Activated CD8-positive, alpha-beta memory T cell treated with anti-CD3 and anti-CD28 coated beads, Interleukin-2, amount 10 ng/mL, durations not matched to agents 7 days and 5 days (primary cell): ENCODE measurements around the gene ECT2L. TPM values are rescaled to one million over a fixed set of nuclear protein-coding genes. Genes with fewer than 3 reads are reported as not detected.

ENCODE experiments used
- ATAC-seq: fragments of 150-1000 bp; cut with Tn5 transposase; one replicate; pipeline ENCODE4 v1.10.0; 2021; ENCODE audit warnings: moderate library complexity
- CTCF ChIA-PET: fragments of 350-600 bp; sonication (Branson Sonifier 250); formaldehyde crosslinking; loops from one replicate; lab custom pipeline; 2021; ENCODE audit warnings: antibody characterized with exemption; lab: Charles Lee
- DNase-seq: peaks from one replicate; pipeline ENCODE4 v3.0.0-alpha.2; 2020
- H3K27ac Mint-ChIP-seq: one replicate; pipeline ENCODE4 v1.8.0; 2021; ENCODE audit warnings: mild to moderate bottlenecking, mixed read lengths
- H3K27me3 Mint-ChIP-seq: one replicate; pipeline ENCODE4 v1.8.0; 2021; ENCODE audit warnings: mixed read lengths
- H3K36me3 Mint-ChIP-seq: one replicate; pipeline ENCODE4 v1.8.0; 2021; ENCODE audit warnings: mild to moderate bottlenecking, mixed read lengths
- H3K4me1 Mint-ChIP-seq: one replicate; pipeline ENCODE4 v1.8.0; 2021; ENCODE audit warnings: mixed read lengths
- H3K4me3 Mint-ChIP-seq: one replicate; pipeline ENCODE4 v1.8.0; 2021; ENCODE audit warnings: mild to moderate bottlenecking, moderate library complexity, mixed read lengths
- H3K9me3 Mint-ChIP-seq: one replicate; pipeline ENCODE4 v1.8.0; 2022; ENCODE audit warnings: low read depth, mixed read lengths
- total RNA-seq, 2 experiments: library from RNA; stranded (reverse); gene quantifications; one replicate each; pipeline ENCODE4 v1.2.3, GENCODE V29; 2021

ECT2L gene
- total RNA-seq, 2 experiments from 2014 or later, result not detected

DNA sequence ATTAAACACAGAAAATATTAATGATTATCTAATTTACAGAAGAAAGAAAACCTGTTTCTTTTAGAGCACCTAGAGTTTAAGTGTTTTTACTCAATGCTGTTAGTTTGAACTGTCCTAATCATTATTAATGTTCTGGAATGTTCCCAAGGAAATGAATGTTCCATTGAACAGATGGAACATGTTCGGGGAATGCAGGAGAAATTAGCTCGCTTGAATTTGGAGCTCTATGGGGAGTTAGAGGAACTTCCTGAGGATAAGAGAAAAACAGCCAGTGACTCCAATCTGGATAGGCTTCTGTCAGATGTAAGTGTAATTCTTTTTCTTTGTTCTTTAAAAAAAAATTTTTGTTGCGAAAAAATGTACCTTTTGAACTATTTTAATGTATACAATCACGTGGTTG lies 10.8 kb upstream of the ECT2L start:
- ATAC-seq, result no peak
- Mint-ChIP-seq H3K36me3 (peaks cover 11% of the 10 kb centered on the region), H3K27me3 (no peaks in the 10 kb centered on the region), H3K4me3 (no peak overlapping the region), H3K9me3 (no peaks in the 10 kb centered on the region), H3K4me1 (peaks cover 7% of the 10 kb centered on the region), H3K27ac (no peak overlapping the region)
- CTCF ChIA-PET, result interaction anchor here (1.3 kb wide), 1 partner anchor 10 kb away, joined by 3 read pairs; no protein-coding TSS in a partner anchor
- no peak for DNase-seq

GRCh38 chr6:138785980-138786379 lies 9.9 kb upstream of the ECT2L start:
- no peak for ATAC-seq
- Mint-ChIP-seq H3K4me3 (no peak overlapping the region), H3K27ac (no peak overlapping the region), H3K4me1 (peaks cover 7% of the 10 kb centered on the region), H3K27me3 (no peaks in the 10 kb centered on the region), H3K36me3 (peaks cover 12% of the 10 kb centered on the region), H3K9me3 (no peaks in the 10 kb centered on the region)
- CTCF ChIA-PET, result no interaction called here
- no peak for DNase-seq

GRCh38 chr6:138787138-138787537 lies 8.7 kb upstream of the ECT2L start:
- H3K9me3 Mint-ChIP-seq, result no peaks in the 10 kb centered on the region
- H3K27me3 Mint-ChIP-seq, result no peaks in the 10 kb centered on the region
- H3K36me3 Mint-ChIP-seq, result peaks cover 16% of the 10 kb centered on the region
- H3K27ac Mint-ChIP-seq, result no peak overlapping the region
- DNase-seq (no peak), ATAC-seq (no peak)
- peaks cover 7% of the 10 kb centered on the region for H3K4me1 Mint-ChIP-seq
- H3K4me3 Mint-ChIP-seq, result no peak overlapping the region
- CTCF ChIA-PET, result no interaction called here

DNA sequence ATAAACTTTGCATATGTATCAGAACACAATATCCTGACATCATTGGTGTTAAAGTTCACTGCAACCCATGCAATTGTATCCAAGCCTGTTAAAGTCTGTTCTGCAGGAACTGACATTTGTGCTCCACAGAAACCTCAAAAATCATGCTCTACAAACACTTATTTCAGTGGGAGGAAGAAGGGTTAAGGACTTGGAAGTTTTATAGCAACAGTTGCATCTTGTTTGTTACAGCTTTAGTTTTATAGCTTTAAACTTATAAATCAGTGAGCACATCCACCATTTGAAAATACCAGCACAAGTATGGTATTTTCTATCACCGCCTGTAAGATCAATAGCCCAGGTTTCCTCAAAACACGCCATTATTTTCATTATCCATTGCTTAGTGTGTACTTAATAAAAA lies 884 bp downstream of the ECT2L start:
- peaks cover 2% of the 10 kb centered on the region for H3K36me3 Mint-ChIP-seq
- ATAC-seq, result no peak
- H3K27me3 Mint-ChIP-seq, result peaks cover 16% of the 10 kb centered on the region
- H3K4me1 Mint-ChIP-seq, result no peaks in the 10 kb centered on the region
- no peak overlapping the region for H3K27ac Mint-ChIP-seq
- no peak overlapping the region for H3K4me3 Mint-ChIP-seq
- DNase-seq, result no peak
- no peaks in the 10 kb centered on the region for H3K9me3 Mint-ChIP-seq
- CTCF ChIA-PET, result no interaction called here

DNA sequence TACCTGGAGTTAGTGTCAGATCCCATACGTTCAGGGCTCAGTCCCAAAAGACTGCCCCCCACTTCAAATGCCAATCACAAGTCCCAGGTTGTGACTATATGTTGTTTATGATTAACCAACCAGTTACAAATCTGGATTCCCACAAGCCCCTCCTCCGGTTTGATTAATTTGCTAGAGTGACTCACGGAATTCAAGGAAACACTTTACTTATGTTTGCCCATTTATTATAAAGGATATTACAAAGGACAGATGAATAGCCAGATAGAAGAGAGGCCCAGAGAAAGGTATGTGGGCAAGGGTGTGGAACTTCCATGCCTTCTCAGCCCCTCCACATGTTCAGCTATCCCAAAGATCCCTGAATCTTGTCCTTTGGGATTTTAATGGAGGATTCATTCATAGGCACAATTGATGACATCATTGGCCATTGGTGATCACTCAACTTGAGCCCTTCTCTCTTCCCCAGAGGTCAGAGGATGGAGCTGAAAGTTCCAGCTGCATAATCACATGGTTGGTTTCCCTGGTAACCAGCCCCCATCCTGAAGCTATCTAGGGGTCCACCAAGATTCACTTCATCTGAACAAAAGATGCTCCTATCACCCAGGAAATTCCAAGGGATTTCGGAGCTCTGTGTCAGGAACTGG lies 2.0 kb downstream of the ECT2L start:
- CTCF ChIA-PET, result no interaction called here

GRCh38 chr6:138800377-138801150 lies 4.7 kb downstream of the ECT2L start:
- ATAC-seq, result no peak
- Mint-ChIP-seq H3K27ac (no peak overlapping the region), H3K27me3 (peaks cover 24% of the 10 kb centered on the region), H3K4me3 (no peak overlapping the region), H3K36me3 (no peaks in the 10 kb centered on the region), H3K9me3 (no peaks in the 10 kb centered on the region), H3K4me1 (no peaks in the 10 kb centered on the region)
- no peak for DNase-seq
- CTCF ChIA-PET, result no interaction called here

More for the DNA sequence above, 2.0 kb downstream of the ECT2L start:
- DNase-seq, result no peak
- Mint-ChIP-seq H3K4me1 (no peaks in the 10 kb centered on the region), H3K27ac (no peak overlapping the region), H3K4me3 (no peak overlapping the region), H3K27me3 (peaks cover 16% of the 10 kb centered on the region), H3K9me3 (no peaks in the 10 kb centered on the region), H3K36me3 (peaks cover 1% of the 10 kb centered on the region)
- ATAC-seq, result no peak

DNA sequence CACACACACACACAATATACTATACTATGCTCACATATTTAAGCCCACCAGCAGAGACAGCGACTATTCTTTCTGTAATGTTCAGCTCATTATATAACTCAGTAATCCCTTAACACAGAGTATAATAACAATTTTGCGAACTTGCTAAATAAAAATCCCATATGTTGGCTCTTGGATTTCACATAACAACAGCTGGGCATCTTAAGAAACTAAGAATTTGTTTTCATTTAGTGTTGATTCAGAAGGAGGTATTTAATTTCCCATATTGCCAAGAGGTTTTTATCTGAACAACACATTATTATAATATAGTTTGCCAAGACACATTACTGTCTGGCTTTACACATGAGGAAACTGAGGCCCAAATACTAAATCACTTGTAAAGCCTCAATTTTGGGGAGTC lies 7.4 kb downstream of the ECT2L start:
- Mint-ChIP-seq H3K4me1 (no peaks in the 10 kb centered on the region), H3K9me3 (no peaks in the 10 kb centered on the region), H3K27me3 (peaks cover 9% of the 10 kb centered on the region), H3K4me3 (no peak overlapping the region), H3K36me3 (no peaks in the 10 kb centered on the region), H3K27ac (no peak overlapping the region)
- DNase-seq (no peak), ATAC-seq (no peak)
- CTCF ChIA-PET, result interaction anchor here (0.9 kb wide), 1 partner anchor 9 kb away, joined by 3 read pairs; no protein-coding TSS in a partner anchor

GRCh38 chr6:138803861-138804260 lies 8.0 kb downstream of the ECT2L start:
- no peak overlapping the region for H3K4me3 Mint-ChIP-seq
- DNase-seq, result no peak
- peaks cover 9% of the 10 kb centered on the region for H3K27me3 Mint-ChIP-seq
- H3K36me3 Mint-ChIP-seq, result no peaks in the 10 kb centered on the region
- CTCF ChIA-PET, result interaction anchor here (0.9 kb wide), 1 partner anchor 9 kb away, joined by 3 read pairs; no protein-coding TSS in a partner anchor
- H3K9me3 Mint-ChIP-seq, result no peaks in the 10 kb centered on the region
- ATAC-seq, result no peak
- H3K4me1 Mint-ChIP-seq, result no peaks in the 10 kb centered on the region
- no peak overlapping the region for H3K27ac Mint-ChIP-seq

GRCh38 chr6:138805016-138805765 lies 9.3 kb downstream of the ECT2L start:
- DNase-seq, result no peak
- Mint-ChIP-seq H3K27ac (no peak overlapping the region), H3K4me1 (no peaks in the 10 kb centered on the region), H3K4me3 (no peak overlapping the region), H3K9me3 (no peaks in the 10 kb centered on the region), H3K27me3 (peaks cover 11% of the 10 kb centered on the region), H3K36me3 (no peaks in the 10 kb centered on the region)
- no peak for ATAC-seq
- CTCF ChIA-PET, result interaction anchor here (0.6 kb wide), 1 partner anchor 11 kb away, joined by 3 read pairs; no protein-coding TSS in a partner anchor

- Mint-ChIP-seq H3K27ac (no peak overlapping the region), H3K4me1 (no peaks in the 10 kb centered on the region), H3K27me3 (peaks cover 12% of the 10 kb centered on the region), H3K36me3 (no peaks in the 10 kb centered on the region), H3K4me3 (no peak overlapping the region), H3K9me3 (no peaks in the 10 kb centered on the region)
- CTCF ChIA-PET, result no interaction called here
- ATAC-seq (no peak), DNase-seq (no peak)
Observed at GRCh38 chr6:138806889-138807288, 11.0 kb downstream of the ECT2L start.

GRCh38 chr6:138809677-138810076 lies 13.8 kb downstream of the ECT2L start:
- CTCF ChIA-PET, result no interaction called here
- Mint-ChIP-seq H3K9me3 (no peaks in the 10 kb centered on the region), H3K27ac (no peak overlapping the region), H3K4me1 (no peaks in the 10 kb centered on the region), H3K4me3 (no peak overlapping the region), H3K36me3 (no peaks in the 10 kb centered on the region), H3K27me3 (peaks cover 12% of the 10 kb centered on the region)
- ATAC-seq, result no peak
- no peak for DNase-seq

- Mint-ChIP-seq H3K9me3 (no peaks in the 10 kb centered on the region), H3K4me3 (no peak overlapping the region), H3K27me3 (peaks cover 3% of the 10 kb centered on the region), H3K27ac (no peak overlapping the region), H3K36me3 (no peaks in the 10 kb centered on the region), H3K4me1 (peaks cover 5% of the 10 kb centered on the region)
- ATAC-seq, result no peak
- CTCF ChIA-PET, result interaction anchor here (1.6 kb wide), 1 partner anchor 176 kb away, joined by 5 read pairs; the partner anchor contains the start of gene REPS1
- DNase-seq, result no peak
Observed at GRCh38 chr6:138811866-138812265, 16.0 kb downstream of the ECT2L start.

DNA sequence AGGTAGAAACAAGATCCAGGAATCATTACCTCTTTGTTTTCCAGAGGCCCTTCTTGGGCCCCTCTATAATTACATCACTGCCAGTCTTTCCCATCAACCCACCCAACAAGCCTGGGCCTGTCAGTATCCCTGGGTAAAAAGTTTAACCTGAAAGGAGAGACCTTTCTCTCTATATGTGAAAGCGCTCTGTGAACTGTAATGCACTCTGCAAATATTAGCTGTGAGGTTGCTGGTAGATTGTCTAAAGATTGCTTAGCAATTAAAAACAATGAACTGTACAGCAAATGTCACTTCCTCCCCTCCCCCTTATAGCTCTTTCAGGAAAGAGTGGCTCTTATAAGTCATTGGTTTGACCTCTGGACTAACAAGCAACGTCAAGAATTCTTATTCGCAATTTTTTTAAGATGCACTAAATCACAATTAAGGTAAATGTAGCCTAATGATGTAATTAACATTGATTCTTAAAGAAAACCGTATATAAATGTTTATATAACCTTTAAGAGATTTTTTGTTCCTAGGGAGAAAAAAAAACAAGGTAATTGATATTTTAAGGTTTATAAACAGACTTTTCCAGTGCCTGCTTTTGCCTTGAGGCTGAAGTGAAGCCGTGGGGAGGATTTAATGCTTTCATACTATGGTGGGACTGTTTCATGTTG lies 18.4 kb downstream of the ECT2L start:
- H3K27me3 Mint-ChIP-seq, result peaks cover 3% of the 10 kb centered on the region
- ATAC-seq, result no peak

More for the DNA sequence above, 18.4 kb downstream of the ECT2L start:
- peaks cover 24% of the 10 kb centered on the region for H3K4me1 Mint-ChIP-seq
- no peaks in the 10 kb centered on the region for H3K36me3 Mint-ChIP-seq
- DNase-seq, result no peak
- no peak overlapping the region for H3K27ac Mint-ChIP-seq
- H3K9me3 Mint-ChIP-seq, result no peaks in the 10 kb centered on the region
- CTCF ChIA-PET, result interaction anchor here (2.4 to 8.5 kb wide), 2 partner anchors 172 to 550 kb away, joined by 11 to 51 read pairs; partner anchors contain the start of gene REPS1
- no peak overlapping the region for H3K4me3 Mint-ChIP-seq
